ENCODE measurements around the gene ZNF609. TPM values are rescaled to one million over a fixed set of nuclear protein-coding genes. Genes with fewer than 3 reads are reported as not detected.

ZNF609 gene
- total and polyA plus RNA-seq, 8 donors, result 4.2 to 25.2 (median 13.1) TPM

DNA sequence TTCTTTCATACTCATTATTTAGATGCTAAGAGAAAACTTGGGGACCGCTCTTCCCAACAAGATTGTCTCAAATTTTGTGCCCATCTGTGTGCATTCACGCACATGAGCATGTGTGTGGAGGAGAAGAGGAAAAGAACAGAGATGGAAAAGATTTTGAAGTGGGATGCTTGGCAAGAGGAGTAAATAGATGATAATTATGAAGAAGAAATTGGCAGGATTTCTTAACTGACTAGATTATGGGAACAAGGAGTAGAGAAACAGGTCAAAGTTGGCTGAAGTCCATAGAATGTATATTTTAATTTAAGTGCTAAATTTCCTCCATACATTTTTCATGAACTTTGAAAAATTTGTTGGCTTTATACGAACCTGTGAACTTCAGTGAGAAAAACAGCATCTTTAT lies 100.1 kb downstream of the ZNF609 start:
- Histone ChIP-seq H3K9me3 (no peaks in the 10 kb centered on the region), H3K36me3 (no peaks in the 10 kb centered on the region), H3K4me1 (peaks cover 0 to 10% (median 10%) of the 10 kb centered on the region in 3 donors), H3K4me3 (no peak overlapping the region), H3K27me3 (no peaks in the 10 kb centered on the region), H3K27ac (no peak overlapping the region)
- FAIRE-seq, result no peak
- no peak for ATAC-seq
- WGBS, 2 donors, result 95 to 98% methylated on average over 3 of the region's 3 CpGs
- no peak for DNase-seq
- intact Hi-C loops (cut with DNase I), result no loop called here
- TF ChIP-seq, protein P1, sequence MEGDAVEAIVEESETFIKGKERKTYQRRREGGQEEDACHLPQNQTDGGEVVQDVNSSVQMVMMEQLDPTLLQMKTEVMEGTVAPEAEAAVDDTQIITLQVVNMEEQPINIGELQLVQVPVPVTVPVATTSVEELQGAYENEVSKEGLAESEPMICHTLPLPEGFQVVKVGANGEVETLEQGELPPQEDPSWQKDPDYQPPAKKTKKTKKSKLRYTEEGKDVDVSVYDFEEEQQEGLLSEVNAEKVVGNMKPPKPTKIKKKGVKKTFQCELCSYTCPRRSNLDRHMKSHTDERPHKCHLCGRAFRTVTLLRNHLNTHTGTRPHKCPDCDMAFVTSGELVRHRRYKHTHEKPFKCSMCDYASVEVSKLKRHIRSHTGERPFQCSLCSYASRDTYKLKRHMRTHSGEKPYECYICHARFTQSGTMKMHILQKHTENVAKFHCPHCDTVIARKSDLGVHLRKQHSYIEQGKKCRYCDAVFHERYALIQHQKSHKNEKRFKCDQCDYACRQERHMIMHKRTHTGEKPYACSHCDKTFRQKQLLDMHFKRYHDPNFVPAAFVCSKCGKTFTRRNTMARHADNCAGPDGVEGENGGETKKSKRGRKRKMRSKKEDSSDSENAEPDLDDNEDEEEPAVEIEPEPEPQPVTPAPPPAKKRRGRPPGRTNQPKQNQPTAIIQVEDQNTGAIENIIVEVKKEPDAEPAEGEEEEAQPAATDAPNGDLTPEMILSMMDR (IDR thresholded peaks at IDR 0.05), result no peak

DNA sequence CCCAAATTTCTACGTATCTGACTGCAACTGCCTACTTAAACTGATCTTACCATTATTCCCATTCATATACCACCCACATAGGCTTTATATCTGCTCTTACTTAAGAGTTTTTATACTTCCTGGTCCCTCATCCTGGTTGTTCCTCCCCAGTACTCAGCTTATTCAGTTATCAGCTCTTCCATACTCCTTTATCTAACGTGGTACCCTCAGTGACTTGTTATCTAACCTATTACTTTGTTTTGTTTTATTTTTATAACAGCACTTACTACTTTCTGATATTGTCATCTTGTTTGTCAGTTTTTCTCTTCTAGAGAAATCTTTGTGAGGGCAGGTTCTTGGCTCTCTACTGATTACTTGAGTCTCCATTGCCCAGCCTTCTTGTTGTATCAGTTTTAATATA lies 100.6 kb downstream of the ZNF609 start:
- no peak overlapping the region for H3K27ac ChIP-seq
- H3K9me3 ChIP-seq, result no peaks in the 10 kb centered on the region
- H3K27me3 ChIP-seq, result no peaks in the 10 kb centered on the region
- FAIRE-seq, result no peak
- intact Hi-C loops (cut with DNase I), result no loop called here
- TF ChIP-seq, protein P1 (IDR thresholded peaks at IDR 0.05), result no peak
- no peak for DNase-seq
- ATAC-seq, result no peak
- 66 to 68% methylated on average over 2 of the region's 2 CpGs for WGBS, 2 donors
- H3K36me3 ChIP-seq, result no peaks in the 10 kb centered on the region
- H3K4me3 ChIP-seq, result no peak overlapping the region
- H3K4me1 ChIP-seq, result peaks cover 0 to 10% (median 10%) of the 10 kb centered on the region in 3 donors

DNA sequence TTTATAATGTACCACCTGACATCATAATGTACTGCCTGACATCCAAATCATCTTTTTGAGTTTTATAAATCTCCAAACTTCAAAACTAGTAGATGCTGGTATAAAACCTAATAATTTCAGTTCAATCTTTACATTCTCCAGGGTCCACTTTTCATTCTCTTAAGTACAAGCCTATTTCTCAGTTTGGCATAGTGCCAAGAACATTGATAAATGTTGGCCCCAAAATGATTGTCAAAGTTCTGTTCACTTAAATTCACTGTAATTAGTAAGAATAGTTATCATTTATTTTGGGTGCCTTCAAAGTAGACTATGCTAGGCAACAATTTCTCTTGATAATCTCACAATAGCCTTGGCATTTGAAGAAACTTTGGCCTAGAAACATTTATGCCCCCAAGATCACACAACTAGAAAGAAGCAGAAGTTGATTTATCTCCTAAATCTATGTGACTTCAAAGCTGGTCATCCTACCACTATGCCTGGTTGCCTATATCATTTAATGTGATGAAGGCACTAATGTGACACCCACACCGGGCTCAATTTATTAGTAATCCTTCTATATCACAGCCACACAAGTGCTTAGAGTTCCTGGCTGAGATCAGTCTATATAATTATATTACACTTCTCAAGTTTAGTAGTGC lies 101.7 kb downstream of the ZNF609 start:
- Histone ChIP-seq H3K9me3 (no peaks in the 10 kb centered on the region), H3K4me3 (no peak overlapping the region), H3K4me1 (peaks cover 0 to 10% (median 10%) of the 10 kb centered on the region in 3 donors), H3K27ac (no peak overlapping the region), H3K27me3 (no peaks in the 10 kb centered on the region), H3K36me3 (no peaks in the 10 kb centered on the region)
- DNase-seq (no peak), ATAC-seq (no peak), FAIRE-seq (no peak)
- TF ChIP-seq, protein P1 (IDR thresholded peaks at IDR 0.05), result no peak
- intact Hi-C loops (cut with DNase I), result no loop called here
- 96 to 100% methylated on average over 1 of the region's 1 CpG for WGBS, 2 donors

DNA sequence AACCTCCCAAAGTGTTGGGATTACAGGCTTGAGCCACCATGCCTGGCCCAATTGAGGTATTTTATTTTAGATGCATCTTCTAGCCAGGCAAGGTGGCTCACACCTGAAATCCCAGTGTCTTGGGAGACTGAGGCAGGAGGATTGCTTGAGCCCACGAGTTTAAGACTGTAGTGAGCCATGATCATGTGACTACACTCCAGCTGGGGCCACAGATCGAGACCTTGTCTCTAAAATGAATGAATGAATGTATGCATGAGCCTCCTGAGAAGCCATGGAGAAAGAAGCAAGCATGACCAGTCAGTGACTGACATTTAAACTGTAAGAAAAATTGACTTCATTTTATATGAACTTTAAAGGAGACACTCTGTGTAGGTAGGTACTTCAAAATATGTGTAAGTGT lies 105.7 kb downstream of the ZNF609 start:
- WGBS, 2 donors, result 82 to 90% methylated on average over 2 of the region's 2 CpGs
- no peak for ATAC-seq

More for the DNA sequence above, 105.7 kb downstream of the ZNF609 start:
- FAIRE-seq (no peak), DNase-seq (no peak)
- peaks cover 0 to 11% (median 7%) of the 10 kb centered on the region in 3 donors for H3K4me1 ChIP-seq
- TF ChIP-seq, protein P1 (IDR thresholded peaks at IDR 0.05), result no peak
- H3K27ac ChIP-seq, result no peak overlapping the region
- H3K27me3 ChIP-seq, result no peaks in the 10 kb centered on the region
- no peaks in the 10 kb centered on the region for H3K9me3 ChIP-seq
- H3K4me3 ChIP-seq, result no peak overlapping the region
- intact Hi-C loops (cut with DNase I), result no loop called here
- H3K36me3 ChIP-seq, result no peaks in the 10 kb centered on the region

Data from pancreas (tissue), 10 donors.